ENCODE measurements around the gene ROR2.

ROR2 gene

GRCh38 chr9:91948597-91949391 is 1.2 kb downstream of the ROR2 start:
- no peak overlapping the region for H3K27ac ChIP-seq
- TF ChIP-seq ZFX (IDR thresholded peaks at IDR 0.05; ENCODE audit: borderline replicate concordance) (no peak), CTCF (IDR thresholded peaks at IDR 0.05) (no peak)

GRCh38 chr9:91948101-91948596 is 1.9 kb downstream of the ROR2 start:
- TF ChIP-seq CTCF (IDR thresholded peaks at IDR 0.05) (no peak), ZFX (IDR thresholded peaks at IDR 0.05; ENCODE audit: borderline replicate concordance) (no peak)

GRCh38 chr9:91946653-91947488 is 3.2 kb downstream of the ROR2 start:
- TF ChIP-seq CTCF (IDR thresholded peaks at IDR 0.05), result no peak
- no peak for TF ChIP-seq ZFX (IDR thresholded peaks at IDR 0.05; ENCODE audit: borderline replicate concordance)
- H3K27ac ChIP-seq, result no peak overlapping the region

More at GRCh38 chr9:91948101-91948596, 1.9 kb downstream of the ROR2 start:
- no peak overlapping the region for H3K27ac ChIP-seq

DNA sequence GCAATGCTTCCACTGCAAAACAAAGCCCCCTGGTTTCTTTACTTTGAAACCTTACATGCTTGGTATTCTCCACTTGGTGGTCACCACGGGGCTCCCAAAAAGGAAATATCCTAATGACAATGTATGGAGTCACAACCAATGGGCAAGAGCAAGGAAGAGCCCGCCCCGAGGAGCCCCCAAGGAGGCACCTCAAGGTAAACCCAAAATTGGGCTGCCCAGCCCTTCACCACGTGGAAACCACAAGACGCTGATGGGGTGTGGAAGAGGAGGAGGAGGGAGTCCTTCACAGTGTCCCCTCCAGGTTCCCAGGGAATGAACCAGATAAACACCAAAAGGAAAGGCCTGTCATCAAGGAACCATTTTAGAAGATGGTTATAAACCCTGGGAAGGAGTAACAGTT is 3.8 kb downstream of the ROR2 start:
- TF ChIP-seq ZFX (IDR thresholded peaks at IDR 0.05; ENCODE audit: borderline replicate concordance) (no peak), CTCF (IDR thresholded peaks at IDR 0.05) (no peak)

GRCh38 chr9:91945277-91946085 is 4.5 kb downstream of the ROR2 start:
- TF ChIP-seq CTCF (IDR thresholded peaks at IDR 0.05) (no peak), ZFX (IDR thresholded peaks at IDR 0.05; ENCODE audit: borderline replicate concordance) (no peak)
- H3K27ac ChIP-seq, result no peak overlapping the region

More for the DNA sequence above, 3.8 kb downstream of the ROR2 start:
- no peak overlapping the region for H3K27ac ChIP-seq

- no peak for TF ChIP-seq CTCF (IDR thresholded peaks at IDR 0.05)
- TF ChIP-seq ZFX (IDR thresholded peaks at IDR 0.05; ENCODE audit: borderline replicate concordance), result no peak
- no peak overlapping the region for H3K27ac ChIP-seq
These were observed 5.3 kb downstream of the ROR2 start for GRCh38 chr9:91944711-91945110.

All from 22Rv1 (cell line).